Thyroid gland (tissue), 4 donors: ENCODE data around the gene HMGCLL1. TPM values are rescaled to one million over a fixed set of nuclear protein-coding genes. Genes with fewer than 3 reads are reported as not detected.

Experiments used
- DNase-seq, 2 donors: peaks; one replicate each; pipeline ENCODE4 v3.0.0-alpha.2; 2019
- H3K27ac ChIP-seq, 3 donors: fragments of 200-600 bp; sonication (generic); 1 replicate in 2 of 3; 2 replicates in 1 of 3; pipeline ENCODE4 v1.5.1; 2016 to 2019; ENCODE audit warnings: mild to moderate bottlenecking in 1 of 3, moderate library complexity in 1 of 3
- H3K27me3 ChIP-seq: fragments of 200-600 bp; sonication (generic); one replicate; pipeline ENCODE4 v1.5.1; 2019
- H3K36me3 ChIP-seq, 2 donors: fragments of 200-600 bp; sonication (generic); one replicate each; pipeline ENCODE4 v1.5.1; 2016 to 2019
- H3K4me1 ChIP-seq, 2 donors: fragments of 200-600 bp; sonication (generic); one replicate each; pipeline ENCODE4 v1.5.1; 2017 to 2019
- H3K4me3 ChIP-seq, 3 donors: fragments of 200-600 bp; sonication (generic); replicated peaks in 1 of 3; 1 replicate in 2 of 3; 2 replicates in 1 of 3; pipeline ENCODE4 v1.5.1; 2016; ENCODE audit warnings: mild to moderate bottlenecking in 1 of 3
- H3K9me3 ChIP-seq: fragments of 200-600 bp; sonication (generic); one replicate; pipeline ENCODE4 v1.5.1; 2017
- CTCF ChIP-seq, 6 experiments: fragments of 200-600 bp in 3 of 6; fragments of 450-650 bp in 3 of 6; sonication (generic) in 3 of 6; IDR thresholded peaks; one replicate each; pipeline ENCODE4 v1.5.1; 2016 to 2019; ENCODE audit warnings: antibody characterized with exemption in 6 of 6, mild to moderate bottlenecking in 2 of 6, inconsistent platforms in 1 of 6, moderate library complexity in 1 of 6
- POLR2A ChIP-seq, 2 donors: fragments of 450-650 bp; IDR thresholded peaks; one replicate each; pipeline ENCODE4 v1.6.1; 2017; ENCODE audit warnings: antibody characterized with exemption in 2 of 2, mild to moderate bottlenecking in 2 of 2, moderate library complexity in 1 of 2
- WGBS, 2 donors: methylation state at CpG; one replicate each; pipeline ENCODE4 v1.1.5; 2017; 5-methylcytosine and 5-hydroxymethylcytosine counted together
- intact Hi-C: fragments of 100-400 bp; cut with DNase I; formaldehyde crosslinking; loops from one replicate; pipeline ENCODE4 v1.15.1; 2023
- total RNA-seq, 4 donors: library from RNA; depleted of rRNA; stranded (reverse); fragments of >200 nt; gene quantifications; one replicate each; pipeline ENCODE4 v1.2.3, GENCODE V29; 2016

HMGCLL1 gene
- total RNA-seq, 4 donors from 2014 or later = 0.25 to 2.1 (median 1.1) TPM

- H3K27ac ChIP-seq = no peak overlapping the region
- H3K9me3 ChIP-seq = no peaks in the 10 kb centered on the region
- no peaks in the 10 kb centered on the region for H3K4me1 ChIP-seq
- intact Hi-C loops = no loop called here
- WGBS, 2 donors = 53 to 54% methylated on average over 2 of the region's 2 CpGs
- TF ChIP-seq CTCF (IDR thresholded peaks at IDR 0.05) = no peak
- TF ChIP-seq POLR2A (IDR thresholded peaks at IDR 0.05) = no peak
- no peak for DNase-seq
- H3K36me3 ChIP-seq = no peaks in the 10 kb centered on the region
- no peak overlapping the region for H3K4me3 ChIP-seq
- H3K27me3 ChIP-seq = no peaks in the 10 kb centered on the region
These were observed 22.1 kb upstream of the HMGCLL1 start for GRCh38 chr6:55601120-55601519.

- TF ChIP-seq POLR2A (IDR thresholded peaks at IDR 0.05) = no peak
- no peak for TF ChIP-seq CTCF (IDR thresholded peaks at IDR 0.05)
- Histone ChIP-seq H3K36me3 (no peaks in the 10 kb centered on the region), H3K4me1 (no peaks in the 10 kb centered on the region), H3K9me3 (no peaks in the 10 kb centered on the region), H3K27me3 (no peaks in the 10 kb centered on the region), H3K4me3 (no peak overlapping the region), H3K27ac (no peak overlapping the region)
- 35 to 41% methylated on average over 2 of the region's 2 CpGs for WGBS, 2 donors
- intact Hi-C loops = no loop called here
- DNase-seq = no peak
These were observed 15.4 kb upstream of the HMGCLL1 start for GRCh38 chr6:55594442-55594841.

- no peaks in the 10 kb centered on the region for H3K9me3 ChIP-seq
- no peak for DNase-seq
- H3K4me1 ChIP-seq = no peaks in the 10 kb centered on the region
- H3K27ac ChIP-seq = no peak overlapping the region
- intact Hi-C loops = no loop called here
- H3K27me3 ChIP-seq = no peaks in the 10 kb centered on the region
- TF ChIP-seq POLR2A (IDR thresholded peaks at IDR 0.05) (no peak), CTCF (IDR thresholded peaks at IDR 0.05) (no peak)
- H3K4me3 ChIP-seq = no peak overlapping the region
- no peaks in the 10 kb centered on the region for H3K36me3 ChIP-seq
These were observed 5.8 kb upstream of the HMGCLL1 start for GRCh38 chr6:55584654-55585354.

DNA sequence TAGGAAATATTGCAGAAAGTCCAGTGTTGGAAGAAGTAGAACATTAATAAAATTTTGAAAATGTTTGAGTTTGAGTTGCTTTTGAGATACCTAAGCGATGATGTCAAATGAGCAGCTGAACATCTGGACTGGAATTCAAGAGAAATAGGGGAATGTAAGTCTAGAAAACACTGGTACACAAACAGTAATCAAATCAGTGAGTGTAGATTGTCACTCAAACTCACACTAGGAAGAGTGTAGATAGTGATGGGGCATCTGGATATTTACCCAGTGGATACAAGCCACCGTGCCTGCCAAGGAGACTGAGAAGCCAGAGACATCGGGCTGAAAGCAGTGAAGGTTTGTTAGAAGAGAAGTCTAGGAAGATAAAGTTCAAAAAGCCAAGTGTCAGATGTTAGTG, 2.2 kb downstream of the HMGCLL1 start:
- no peaks in the 10 kb centered on the region for H3K4me1 ChIP-seq
- H3K36me3 ChIP-seq = no peaks in the 10 kb centered on the region
- no peak overlapping the region for H3K4me3 ChIP-seq
- no peak overlapping the region for H3K27ac ChIP-seq
- intact Hi-C loops = no loop called here
- TF ChIP-seq POLR2A (IDR thresholded peaks at IDR 0.05) (no peak), CTCF (IDR thresholded peaks at IDR 0.05) (no peak)
- H3K27me3 ChIP-seq = no peaks in the 10 kb centered on the region
- no peaks in the 10 kb centered on the region for H3K9me3 ChIP-seq
- no peak for DNase-seq
- WGBS, 2 donors = 72 to 78% methylated on average over 3 of the region's 3 CpGs

DNA sequence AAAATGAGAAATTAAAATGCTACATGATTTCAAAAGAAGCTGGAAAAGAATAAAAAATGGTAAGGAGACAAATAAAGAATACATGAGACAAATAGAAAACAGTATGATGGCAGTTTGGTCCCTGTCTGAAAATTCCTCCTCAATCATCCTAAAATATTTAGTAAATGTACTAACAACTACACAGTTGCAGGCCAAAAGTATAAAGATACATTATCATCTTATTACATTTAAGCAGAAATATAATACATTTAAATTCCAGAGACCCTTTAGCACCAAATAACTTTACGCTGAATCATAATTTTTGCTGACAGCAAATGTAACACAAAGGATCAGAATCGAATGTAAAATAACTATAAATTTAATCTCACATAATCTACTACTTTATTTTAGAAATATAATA, 4.4 kb downstream of the HMGCLL1 start:
- no peak for DNase-seq
- H3K4me1 ChIP-seq = no peaks in the 10 kb centered on the region
- TF ChIP-seq CTCF (IDR thresholded peaks at IDR 0.05) = no peak
- no peak overlapping the region for H3K27ac ChIP-seq
- H3K27me3 ChIP-seq = no peaks in the 10 kb centered on the region
- no peaks in the 10 kb centered on the region for H3K36me3 ChIP-seq
- intact Hi-C loops = no loop called here
- no peak overlapping the region for H3K4me3 ChIP-seq
- 88 to 90% methylated on average over 2 of the region's 2 CpGs for WGBS, 2 donors
- H3K9me3 ChIP-seq = no peaks in the 10 kb centered on the region
